ENCODE data around the gene ZCCHC9.

Gene ZCCHC9

DNA sequence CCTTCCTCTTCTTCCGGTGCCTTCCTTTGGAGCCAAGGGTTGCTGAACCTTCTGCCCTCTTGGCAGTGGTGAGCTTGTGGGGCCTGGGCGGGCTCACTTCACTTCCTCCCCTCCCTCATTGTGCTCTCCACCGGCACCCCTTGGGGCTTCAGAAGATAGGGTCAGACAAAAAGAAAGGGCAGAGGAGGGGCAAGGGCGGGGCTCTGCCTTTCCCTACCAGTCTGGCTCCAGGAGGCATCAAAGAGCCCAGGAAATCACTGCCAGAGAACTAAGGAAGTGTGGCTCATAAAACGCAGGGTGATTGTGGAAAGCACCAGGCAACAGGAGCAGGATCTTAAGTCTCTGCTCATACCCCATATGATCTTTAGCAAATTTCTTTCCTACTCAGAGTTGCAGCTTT, 57.7 kb downstream of the ZCCHC9 start:
- no peak for TF ChIP-seq CTCF (IDR thresholded peaks at IDR 0.05; ENCODE audit: low read depth, low read length)

GRCh38 chr5:81359881-81360280, 58.5 kb downstream of the ZCCHC9 start:
- TF ChIP-seq CTCF (IDR thresholded peaks at IDR 0.05; ENCODE audit: low read depth, low read length) = no peak
- DNase-seq (ENCODE audit: extremely low read depth, low read depth) = no peak

More for the DNA sequence above, 57.7 kb downstream of the ZCCHC9 start:
- DNase-seq (ENCODE audit: extremely low read depth, low read depth) = no peak

GRCh38 chr5:81360640-81361039, 59.3 kb downstream of the ZCCHC9 start:
- no peak for TF ChIP-seq CTCF (IDR thresholded peaks at IDR 0.05; ENCODE audit: low read depth, low read length)
- DNase-seq (ENCODE audit: extremely low read depth, low read depth) = no peak

GRCh38 chr5:81361600-81361999, 60.2 kb downstream of the ZCCHC9 start:
- no peak for TF ChIP-seq CTCF (IDR thresholded peaks at IDR 0.05; ENCODE audit: low read depth, low read length)
- no peak for DNase-seq (ENCODE audit: extremely low read depth, low read depth)
